ENCODE measurements around the gene NCMAP.
"Not testable (repeated sequence)": the region's sequence is repeated elsewhere in the genome, so short reads cannot be mapped to it uniquely, and the experiment has no call there.

DNA sequence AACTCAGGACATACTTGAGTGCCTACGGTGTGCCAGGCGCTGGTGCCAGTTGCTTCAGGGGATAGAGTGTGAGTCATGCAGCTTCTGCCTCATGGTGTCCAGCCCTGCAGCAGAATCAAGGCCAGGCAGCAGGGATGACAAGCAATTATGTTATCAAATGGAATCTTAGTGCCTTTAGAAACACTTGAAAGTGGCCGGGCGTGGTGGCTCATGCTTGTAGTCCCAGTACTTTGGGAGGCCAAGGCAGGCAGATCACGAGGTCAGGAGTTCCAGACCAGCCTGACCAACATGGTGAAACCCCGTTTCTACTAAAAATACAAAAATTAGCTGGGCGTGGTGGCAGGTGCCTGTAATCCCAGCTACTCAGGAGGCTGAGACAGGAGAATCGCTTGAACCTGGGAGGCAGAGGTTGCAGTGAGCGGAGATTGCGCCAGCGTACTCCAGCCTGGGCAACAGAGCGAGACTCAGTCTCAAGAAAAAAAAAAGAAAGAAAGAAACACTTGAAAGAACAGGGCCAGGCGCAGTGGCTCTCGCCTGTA is 40.1 kb upstream of the NCMAP start:
- TF ChIP-seq SIN3A (IDR thresholded peaks at IDR 0.05; ENCODE audit: borderline replicate concordance, insufficient read depth, low read depth, low read length); CTCF (IDR thresholded peaks at IDR 0.05); TCF7L2 (IDR thresholded peaks at IDR 0.05; ENCODE audit: low read depth, low read length): not testable (repeated sequence)

All from Panc1 (cell line).